Stomach smooth muscle (tissue), 2 donors: ENCODE results near the gene TMEM221.
A peak's percentile ranks its signal among the peaks of the same experiment; 100 is the strongest.

Source experiments
- H3K27ac ChIP-seq: one replicate; pipeline ENCODE4 v1.7.0; 2013; ENCODE audit warnings: mild to moderate bottlenecking, low read length, inconsistent platforms
- H3K27me3 ChIP-seq, 2 donors: one replicate each; pipeline ENCODE4 v1.7.0; 2013; ENCODE audit warnings: low read length in 2 of 2; ENCODE audit not compliant: insufficient read depth in 2 of 2, control insufficient read depth in 1 of 2
- H3K36me3 ChIP-seq, 2 donors: one replicate each; pipeline ENCODE4 v1.7.0; 2013; ENCODE audit warnings: low read length in 2 of 2; ENCODE audit not compliant: control insufficient read depth in 2 of 2, insufficient read depth in 2 of 2
- H3K4me1 ChIP-seq: one replicate; pipeline ENCODE4 v1.7.0; 2013; ENCODE audit warnings: low read length; ENCODE audit not compliant: control insufficient read depth, insufficient read depth
- H3K4me3 ChIP-seq, 2 donors: one replicate each; pipeline ENCODE4 v1.7.0; 2013; ENCODE audit warnings: low read length in 2 of 2
- H3K9ac ChIP-seq, 2 donors: one replicate each; pipeline ENCODE4 v1.7.0; 2013; ENCODE audit warnings: low read length in 2 of 2, mild to moderate bottlenecking in 1 of 2
- H3K9me3 ChIP-seq, 2 donors: one replicate each; pipeline ENCODE4 v1.7.0; 2013; ENCODE audit warnings: low read length in 2 of 2; ENCODE audit not compliant: control insufficient read depth in 2 of 2
- donor health status: healthy.
- donor health status: Pancreatic carcinoma.

Gene TMEM221

DNA sequence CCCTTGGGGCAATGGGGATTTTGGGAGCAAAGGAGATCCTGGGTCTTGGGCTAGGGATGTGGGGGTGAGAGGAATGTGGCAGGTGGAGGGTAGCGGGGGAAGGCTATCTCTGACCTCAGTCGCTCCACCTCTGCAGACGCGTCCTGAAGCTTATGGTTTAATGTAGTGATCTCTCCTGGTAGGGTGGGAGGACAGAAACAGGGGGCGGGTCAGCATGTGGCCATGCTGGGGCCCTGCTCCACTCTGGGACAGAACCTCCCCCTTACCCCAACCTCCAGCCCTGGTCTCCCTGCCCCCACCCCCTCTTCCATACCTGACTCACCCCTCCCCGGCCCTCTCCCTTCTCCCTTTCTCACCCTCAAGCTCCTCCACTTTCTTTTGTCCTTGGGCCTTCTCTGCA lies 44.5 kb downstream of the TMEM221 start:
- H3K9ac ChIP-seq = no peak overlapping the region
- H3K27me3 ChIP-seq = no peaks in the 10 kb centered on the region
- H3K27ac ChIP-seq = no peak overlapping the region
- H3K4me3 ChIP-seq = peak overlapping the region in 1 of 2 donors; percentile 69
- no peaks in the 10 kb centered on the region for H3K9me3 ChIP-seq
- H3K36me3 ChIP-seq = no peaks in the 10 kb centered on the region
- peaks cover 10% of the 10 kb centered on the region for H3K4me1 ChIP-seq

DNA sequence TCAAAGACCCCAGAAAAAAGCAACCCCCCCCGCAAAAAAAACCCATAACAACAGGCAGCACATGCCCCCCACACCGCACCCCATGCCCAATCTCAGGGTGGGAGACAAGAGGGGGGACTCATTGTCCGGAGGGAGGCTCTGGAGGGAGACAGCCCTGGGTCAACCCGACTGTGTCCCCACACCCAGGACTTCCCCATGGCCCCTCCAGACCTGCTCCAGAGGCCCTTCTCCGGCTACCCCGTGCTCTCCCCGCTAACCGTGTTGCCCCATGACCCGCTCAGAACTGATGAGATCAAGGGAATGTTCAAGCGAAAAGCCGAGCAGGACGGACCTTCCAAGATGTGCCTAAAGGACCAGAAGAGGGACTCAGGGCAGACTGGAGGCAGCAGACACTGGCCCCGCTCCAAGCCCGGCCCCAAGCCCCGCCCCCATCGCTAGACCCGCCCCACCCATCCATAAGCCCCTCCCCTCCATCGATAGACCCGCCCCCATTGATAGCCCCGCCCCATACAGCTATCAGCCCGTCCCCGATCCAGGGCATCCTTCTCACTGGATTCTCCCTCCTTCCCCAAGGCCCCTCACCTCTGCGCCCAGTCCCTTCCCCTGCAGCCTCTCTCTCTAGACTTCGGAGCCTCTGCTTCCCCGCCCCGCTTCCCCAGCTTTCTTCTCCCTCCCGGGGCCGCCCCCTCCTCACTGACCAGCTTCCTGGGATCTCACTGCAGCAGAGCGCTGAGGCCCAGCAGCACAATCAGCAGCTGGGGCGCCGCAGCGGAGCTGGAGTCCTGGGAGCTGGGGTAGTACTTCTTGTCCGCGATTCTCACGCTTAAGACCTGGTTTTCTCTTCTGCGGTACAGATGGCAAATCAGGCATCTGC lies 45.2 kb downstream of the TMEM221 start:
- H3K9ac ChIP-seq = no peak overlapping the region
- H3K36me3 ChIP-seq = no peaks in the 10 kb centered on the region
- H3K4me1 ChIP-seq = peaks cover 10% of the 10 kb centered on the region
- no peak overlapping the region for H3K4me3 ChIP-seq
- no peaks in the 10 kb centered on the region for H3K27me3 ChIP-seq
- no peak overlapping the region for H3K27ac ChIP-seq
- H3K9me3 ChIP-seq = no peaks in the 10 kb centered on the region

- H3K9ac ChIP-seq = no peak overlapping the region
- peaks cover 10% of the 10 kb centered on the region for H3K4me1 ChIP-seq
- H3K9me3 ChIP-seq = no peaks in the 10 kb centered on the region
- H3K36me3 ChIP-seq = no peaks in the 10 kb centered on the region
- H3K4me3 ChIP-seq = no peak overlapping the region
- H3K27me3 ChIP-seq = peaks cover 0 to 4% of the 10 kb centered on the region in 2 donors
- H3K27ac ChIP-seq = no peak overlapping the region
Measured at GRCh38 chr19:17401628-17402027, 46.8 kb downstream of the TMEM221 start.

DNA sequence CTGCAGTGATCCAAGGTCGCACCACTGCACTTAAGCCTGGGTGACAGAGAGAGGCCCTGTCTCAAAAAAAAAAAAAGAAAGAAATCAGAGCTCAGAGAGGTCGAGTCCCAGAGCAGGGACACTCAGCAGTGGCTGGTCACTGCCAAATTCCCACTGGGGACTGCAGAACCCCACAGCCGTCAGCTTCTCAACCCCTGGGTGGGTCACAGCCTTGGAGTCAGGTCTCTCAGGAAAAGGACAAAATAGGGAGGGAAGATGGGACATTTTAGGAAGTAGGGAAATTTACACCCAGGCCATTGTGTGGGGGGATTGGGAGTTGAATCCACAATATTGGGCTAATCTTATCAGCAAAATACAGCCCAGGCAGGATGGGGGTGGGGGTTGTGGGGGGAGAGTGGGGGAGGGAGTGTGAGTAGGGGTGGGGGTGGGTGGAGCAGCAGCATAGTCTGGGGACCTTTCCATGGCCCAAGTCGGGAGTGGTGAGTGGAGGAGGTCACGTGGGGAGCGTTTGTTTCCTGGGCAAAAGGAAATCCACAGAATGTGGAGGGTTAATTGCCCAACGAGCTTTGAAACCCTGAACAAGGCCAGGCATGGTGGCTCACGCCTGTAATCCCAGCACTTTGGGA lies 49.5 kb downstream of the TMEM221 start:
- Histone ChIP-seq H3K27ac (no peak overlapping the region), H3K9me3 (no peaks in the 10 kb centered on the region), H3K4me1 (peaks cover 2% of the 10 kb centered on the region), H3K27me3 (peaks cover 8 to 15% of the 10 kb centered on the region in 2 donors), H3K4me3 (no peak overlapping the region), H3K9ac (no peak overlapping the region), H3K36me3 (no peaks in the 10 kb centered on the region)

GRCh38 chr19:17394891-17395415 lies 53.5 kb downstream of the TMEM221 start:
- peaks cover 17% of the 10 kb centered on the region for H3K4me1 ChIP-seq
- H3K36me3 ChIP-seq = no peaks in the 10 kb centered on the region
- no peak overlapping the region for H3K27ac ChIP-seq
- H3K9me3 ChIP-seq = no peaks in the 10 kb centered on the region
- peaks cover 13 to 36% of the 10 kb centered on the region in 2 donors for H3K27me3 ChIP-seq
- no peak overlapping the region for H3K4me3 ChIP-seq
- H3K9ac ChIP-seq = no peak overlapping the region

DNA sequence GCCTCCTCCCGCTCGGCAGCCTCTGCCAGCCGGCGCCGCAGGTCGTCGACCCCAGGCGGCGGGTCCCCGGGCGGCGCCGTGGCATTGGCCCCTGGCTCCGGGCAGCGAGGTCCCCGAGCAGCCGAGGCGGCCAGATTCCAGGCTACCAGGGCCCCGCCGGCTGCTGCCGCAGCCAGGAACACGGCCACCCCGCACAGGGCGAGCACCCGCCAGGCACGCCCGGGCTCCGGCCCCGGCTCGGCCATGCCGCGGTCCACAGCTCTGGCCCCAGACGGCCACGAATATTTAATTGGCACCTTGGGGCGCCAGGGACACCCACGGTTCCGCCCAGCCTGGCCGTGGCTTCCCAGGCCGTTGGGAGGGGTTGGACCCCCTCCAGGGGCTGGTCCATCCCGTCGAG lies 54.6 kb downstream of the TMEM221 start, which contains the start of gene CCDC194:
CCDC194 (minus strand) TSS at position 283 of the 400 bp plus-strand sequence; CDS start at position 245, 38 bp downstream.
- Histone ChIP-seq H3K4me1 (peaks cover 17% of the 10 kb centered on the region), H3K9ac (no peak within 1 kb of the TSS), H3K36me3 (no peaks in the 10 kb centered on the region), H3K9me3 (peaks cover 0 to 6% of the 10 kb centered on the region in 2 donors), H3K27me3 (peaks cover 13 to 36% of the 10 kb centered on the region in 2 donors), H3K4me3 (no peak within 1 kb of the TSS), H3K27ac (no peak within 1 kb of the TSS)

DNA sequence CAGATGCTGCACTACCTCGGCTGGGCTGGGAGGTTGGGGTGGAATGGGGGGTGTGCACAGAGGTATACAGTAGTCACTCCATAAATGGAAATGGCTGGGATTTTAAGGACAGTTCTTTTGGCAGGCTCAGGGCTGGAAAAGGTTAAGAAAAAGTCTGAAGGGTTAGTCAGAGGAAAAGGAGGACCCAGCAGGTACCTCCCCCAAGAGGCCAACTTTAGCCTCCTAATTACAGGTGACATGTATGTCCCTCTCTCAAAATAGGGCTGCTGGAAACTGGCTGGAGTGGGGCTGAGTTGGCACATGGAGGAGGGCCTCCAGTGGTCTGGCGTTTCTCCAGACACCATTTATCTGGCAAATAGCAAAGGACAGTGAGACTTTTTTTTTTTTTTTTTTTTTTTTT lies 55.5 kb downstream of the TMEM221 start:
- H3K4me1 ChIP-seq = peaks cover 17% of the 10 kb centered on the region
- H3K9me3 ChIP-seq = peaks cover 0 to 7% of the 10 kb centered on the region in 2 donors
- H3K27me3 ChIP-seq = peaks cover 13 to 36% of the 10 kb centered on the region in 2 donors
- no peaks in the 10 kb centered on the region for H3K36me3 ChIP-seq
- H3K27ac ChIP-seq = no peak overlapping the region
- no peak overlapping the region for H3K4me3 ChIP-seq
- no peak overlapping the region for H3K9ac ChIP-seq

DNA sequence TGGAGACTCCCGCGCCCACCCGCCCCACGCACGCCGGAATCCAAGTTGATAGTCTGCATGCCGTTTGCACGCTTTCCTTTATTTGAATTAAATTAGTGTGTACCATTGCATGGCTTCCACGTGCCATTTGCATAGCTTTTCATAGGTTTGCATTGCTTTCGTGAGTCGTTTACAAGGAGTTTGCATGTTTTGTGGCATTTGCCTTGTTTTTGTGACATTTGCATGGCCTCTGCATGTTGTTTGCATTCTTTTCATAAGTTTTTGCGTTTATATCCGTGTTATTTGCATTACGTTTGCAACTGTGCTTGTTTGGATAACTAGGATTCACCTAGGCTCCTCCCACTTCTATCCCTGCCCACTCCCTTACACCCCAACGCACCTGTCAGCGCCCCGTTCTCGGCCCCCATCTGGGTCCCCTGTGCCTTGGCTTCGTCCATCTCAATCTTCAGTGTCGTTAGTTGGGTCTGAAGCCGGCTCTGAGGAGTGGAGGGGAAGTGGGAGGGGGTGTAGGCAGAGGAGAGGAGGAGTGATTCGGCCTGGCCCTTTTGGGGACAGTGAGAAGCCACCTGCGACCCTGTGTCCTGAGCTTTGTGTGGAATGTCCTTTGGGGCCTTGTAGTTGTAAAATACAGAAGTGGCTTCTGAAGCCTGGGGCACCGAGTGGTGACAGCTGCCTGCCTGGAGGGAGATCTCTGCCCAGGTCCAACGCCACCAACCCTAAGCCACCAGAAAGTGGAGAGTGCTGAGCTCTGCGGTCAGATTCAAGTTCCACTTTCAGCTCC lies 56.9 kb downstream of the TMEM221 start:
- no peaks in the 10 kb centered on the region for H3K36me3 ChIP-seq
- no peak overlapping the region for H3K27ac ChIP-seq
- H3K9ac ChIP-seq = peak overlapping the region in 1 of 2 donors; percentile 29
- peaks cover 0 to 7% of the 10 kb centered on the region in 2 donors for H3K9me3 ChIP-seq
- peak overlapping the region; percentile 66 to 69 for H3K4me3 ChIP-seq
- peaks cover 17% of the 10 kb centered on the region for H3K4me1 ChIP-seq
- H3K27me3 ChIP-seq = peaks cover 13 to 31% of the 10 kb centered on the region in 2 donors

GRCh38 chr19:17390665-17391370 lies 57.6 kb downstream of the TMEM221 start:
- Histone ChIP-seq H3K4me1 (peaks cover 17% of the 10 kb centered on the region), H3K9me3 (peaks cover 0 to 7% of the 10 kb centered on the region in 2 donors), H3K9ac (peak overlapping the region in 1 of 2 donors; percentile 45), H3K36me3 (no peaks in the 10 kb centered on the region), H3K27me3 (peaks cover 13 to 31% of the 10 kb centered on the region in 2 donors), H3K27ac (no peak overlapping the region), H3K4me3 (peak overlapping the region; percentile 66 to 69)
